UCSD-AML1 (cell line): ENCODE measurements around the gene STAC2.
A peak's percentile ranks its signal among the peaks of the same experiment; 100 is the strongest.
"Not testable (repeated sequence)": the region's sequence is repeated elsewhere in the genome, so short reads cannot be mapped to it uniquely, and the experiment has no call there.

Experiments
- DNase-seq: peaks from one replicate; lab custom pipeline; 2025; ENCODE audit not compliant: unreplicated experiment; lab: John Stamatoyannopoulos, UW

The STAC2 gene

DNA sequence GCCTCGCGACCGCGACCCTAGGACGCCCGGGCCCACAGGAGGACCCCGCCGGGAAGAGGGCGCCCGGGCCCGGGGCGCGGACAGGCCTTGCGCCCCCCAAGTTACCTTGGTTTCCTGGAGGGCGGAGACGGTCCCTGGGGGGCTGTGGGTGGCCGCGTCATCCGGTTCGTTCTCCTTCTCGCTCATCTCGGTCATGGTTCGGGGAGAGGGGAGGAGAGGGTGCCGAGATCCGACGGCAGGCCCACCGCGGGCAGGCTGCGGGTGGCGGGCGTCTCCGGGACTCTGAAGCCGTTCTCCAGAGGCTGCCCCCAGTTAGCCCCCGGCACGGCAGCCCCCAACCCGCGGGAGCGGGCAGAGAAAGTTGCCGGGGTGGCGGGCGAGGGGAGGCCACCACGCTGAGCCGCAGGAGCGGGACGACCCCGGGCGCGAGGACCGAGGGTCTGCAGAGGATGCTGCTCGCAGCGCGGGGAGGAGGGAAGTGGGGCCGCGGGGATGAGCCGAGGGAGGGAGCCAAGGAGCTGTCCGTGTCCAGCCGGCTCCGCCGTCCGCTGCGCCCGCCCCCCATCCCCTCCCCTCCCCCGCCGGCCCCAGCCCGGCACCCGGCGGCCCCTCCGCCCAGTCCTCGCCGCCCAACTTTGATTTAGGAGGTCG is at the start of gene STAC2:
TSS of gene STAC2 (minus strand) at position 638 of the 651 bp plus-strand sequence. CDS start at position 195, 443 bp downstream.
- DNase-seq: no peak

DNA sequence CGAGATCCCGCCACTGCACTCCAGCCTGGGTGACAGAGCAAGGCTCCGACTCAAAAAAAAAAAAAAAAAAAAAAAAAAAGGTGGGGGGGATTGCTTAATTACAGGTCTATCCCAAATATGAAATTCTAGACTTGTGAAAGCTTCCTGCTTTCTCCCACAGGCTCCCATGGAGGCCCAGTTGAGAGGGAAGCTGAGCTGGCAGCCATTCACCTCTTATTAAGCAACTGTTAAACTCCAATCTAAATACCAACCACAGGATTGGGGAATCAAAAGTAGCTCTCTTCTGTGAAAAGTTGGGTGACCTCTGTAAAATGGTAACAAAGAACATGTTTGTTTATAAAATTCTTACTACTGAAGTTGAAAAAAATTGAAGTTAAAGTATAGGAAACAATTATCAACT is 45.8 kb upstream of the STAC2 start:
- DNase-seq: no peak

- DNase-seq: no peak
These were observed 45.2 kb upstream of the STAC2 start for GRCh38 chr17:39270923-39271322.

GRCh38 chr17:39264119-39264518 is 38.4 kb upstream of the STAC2 start:
- DNase-seq: no peak

DNA sequence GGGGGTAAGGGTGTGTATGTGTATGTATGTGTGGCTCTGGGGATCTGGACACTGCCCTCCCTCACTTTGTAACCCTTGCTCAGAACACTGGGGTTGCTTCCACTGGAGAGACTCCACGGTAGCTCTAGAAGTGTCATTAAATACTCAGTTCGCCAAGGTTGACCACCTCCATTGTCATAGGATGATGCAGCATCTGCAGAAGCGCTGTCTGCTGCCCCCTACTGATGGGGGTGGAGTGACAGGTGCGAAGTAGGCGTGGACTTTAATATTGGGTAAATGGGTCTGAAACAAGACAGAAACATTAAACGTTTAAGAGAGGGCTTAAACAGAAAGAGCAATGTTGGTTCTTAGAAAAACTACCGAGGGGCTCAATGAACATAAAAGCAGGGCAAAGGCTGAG is 35.5 kb upstream of the STAC2 start:
- DNase-seq: no peak

DNA sequence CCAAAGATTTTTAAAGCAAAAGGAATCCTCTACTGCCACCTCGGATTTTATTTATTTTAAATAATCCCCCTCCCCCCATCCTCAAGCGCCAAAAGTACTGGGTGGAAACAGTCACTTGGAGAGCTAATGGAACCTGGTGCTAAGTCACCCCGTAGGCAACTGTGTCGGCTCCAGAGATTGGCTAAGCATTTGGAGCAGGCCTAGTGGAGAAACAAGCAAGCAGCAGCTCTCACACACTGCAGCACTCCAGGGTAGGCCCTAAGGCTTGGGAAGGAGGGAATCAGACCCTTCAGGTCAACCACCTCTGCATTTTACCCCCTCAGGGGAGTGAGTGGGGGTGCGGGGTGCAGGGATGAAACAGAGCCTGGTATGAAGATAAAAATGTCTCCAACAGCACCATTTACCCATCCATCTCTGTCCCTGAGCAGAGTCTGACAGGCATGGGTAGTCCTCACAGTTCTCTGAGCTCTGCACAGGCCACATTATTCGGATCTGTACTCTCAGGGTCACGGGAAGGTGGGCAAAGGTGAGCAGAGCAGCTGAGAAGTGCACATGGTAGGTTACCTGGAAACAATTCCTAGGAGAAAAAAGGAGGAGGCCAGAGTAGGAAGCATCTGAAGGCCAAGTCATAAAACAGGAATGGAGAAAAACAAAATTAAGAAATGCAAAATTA is 27.2 kb upstream of the STAC2 start:
- DNase-seq: no peak

DNA sequence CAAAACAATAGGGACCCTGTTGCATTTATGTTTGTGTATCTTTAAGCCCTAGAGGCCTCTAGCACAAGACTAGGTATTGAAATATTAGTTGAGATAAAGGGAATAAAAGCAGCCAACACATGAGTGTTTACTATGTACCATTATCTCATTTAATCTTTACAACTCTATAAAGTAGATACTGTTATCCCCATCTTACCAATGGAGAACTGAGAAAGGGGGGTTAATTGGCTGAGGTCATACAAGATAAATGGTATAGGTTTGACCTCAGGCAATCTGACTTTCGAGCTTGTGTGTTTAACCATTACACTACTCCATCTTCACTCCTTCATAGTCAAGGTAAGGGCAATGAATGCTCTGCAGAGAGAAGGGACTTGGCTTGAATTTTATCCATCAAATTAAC is 26.3 kb upstream of the STAC2 start:
- DNase-seq: no peak

- not testable (repeated sequence) for DNase-seq
These were observed 24.3 kb upstream of the STAC2 start for GRCh38 chr17:39250076-39250475.

GRCh38 chr17:39246274-39246673 is 20.5 kb upstream of the STAC2 start:
- no peak for DNase-seq

DNA sequence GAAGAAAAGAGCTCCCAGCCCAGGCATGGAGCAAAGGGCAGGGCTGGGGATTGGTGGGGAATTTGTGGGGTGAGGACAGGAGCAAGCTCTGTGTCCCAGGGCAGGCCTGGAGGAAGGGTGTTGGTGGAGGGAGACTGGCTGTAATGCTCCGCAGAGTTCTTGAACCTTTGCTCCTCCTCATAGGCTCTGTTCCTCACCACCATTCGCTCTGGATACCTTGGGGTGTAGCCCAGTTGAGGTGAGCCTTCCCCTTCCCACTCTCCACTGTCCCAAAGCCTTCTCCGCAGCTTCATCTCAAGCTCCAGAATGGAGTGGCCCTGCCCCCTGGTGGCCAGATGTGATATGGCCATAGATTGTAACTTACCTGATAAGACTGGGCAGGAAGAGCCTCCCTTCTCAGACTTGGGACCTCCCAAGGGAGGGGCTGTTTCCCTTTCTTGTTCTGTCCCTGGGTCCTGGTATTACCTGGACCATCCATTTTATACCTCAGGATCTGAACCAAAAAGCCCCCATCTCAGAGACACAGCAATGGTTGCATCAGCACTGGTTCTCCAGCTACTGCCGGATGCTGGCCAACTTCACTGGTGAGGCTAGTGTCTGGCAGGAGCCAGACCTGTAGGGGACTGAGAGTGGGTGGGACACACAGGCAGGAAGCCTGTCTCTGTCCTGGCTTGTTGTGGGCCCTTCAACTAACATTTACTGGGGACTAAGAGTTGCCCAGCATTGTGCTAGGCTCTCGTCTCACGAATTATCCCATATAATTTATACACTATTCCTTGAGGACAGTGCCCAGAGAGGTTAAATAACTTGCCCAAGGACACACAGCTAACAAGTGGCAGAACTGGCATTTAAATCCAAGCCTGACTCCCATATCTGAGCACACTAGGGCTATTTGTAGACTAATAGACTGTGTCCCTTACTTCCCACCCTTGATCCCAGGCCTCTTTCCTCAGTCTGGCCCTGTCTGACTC is 19.1 kb upstream of the STAC2 start:
- peak; percentile 84 for DNase-seq

DNA sequence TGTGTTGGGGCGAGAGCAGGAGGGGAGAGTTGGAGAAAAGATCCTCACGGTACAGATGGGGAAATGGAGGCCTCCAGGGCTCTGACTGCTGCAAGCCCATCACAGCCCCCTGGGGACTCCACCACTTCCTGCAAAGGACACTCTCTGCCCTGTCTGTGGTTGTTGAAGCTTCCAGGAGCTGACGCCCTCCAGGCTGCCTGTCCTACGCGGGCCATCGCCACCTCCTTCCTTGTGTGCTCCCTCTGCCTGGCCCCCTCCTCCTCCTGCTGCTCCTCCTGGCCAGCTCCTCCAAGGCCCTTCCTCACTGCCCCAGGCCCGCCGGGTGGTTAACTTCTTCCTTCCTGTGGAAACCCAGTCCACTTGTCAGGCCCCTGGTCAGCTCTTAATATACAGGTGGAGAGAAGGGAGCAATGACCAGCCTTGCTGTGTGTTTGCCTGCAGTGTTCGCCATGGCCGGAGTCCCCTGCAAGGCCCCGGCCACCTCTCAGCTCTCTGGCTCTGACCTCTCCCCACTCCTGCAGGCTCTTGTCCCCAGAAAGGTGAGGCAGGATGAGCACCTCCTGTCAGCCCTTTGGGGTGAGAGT is 18.4 kb upstream of the STAC2 start:
- DNase-seq: peak; percentile 47

GRCh38 chr17:39243155-39243554 is 17.4 kb upstream of the STAC2 start:
- no peak for DNase-seq

DNA sequence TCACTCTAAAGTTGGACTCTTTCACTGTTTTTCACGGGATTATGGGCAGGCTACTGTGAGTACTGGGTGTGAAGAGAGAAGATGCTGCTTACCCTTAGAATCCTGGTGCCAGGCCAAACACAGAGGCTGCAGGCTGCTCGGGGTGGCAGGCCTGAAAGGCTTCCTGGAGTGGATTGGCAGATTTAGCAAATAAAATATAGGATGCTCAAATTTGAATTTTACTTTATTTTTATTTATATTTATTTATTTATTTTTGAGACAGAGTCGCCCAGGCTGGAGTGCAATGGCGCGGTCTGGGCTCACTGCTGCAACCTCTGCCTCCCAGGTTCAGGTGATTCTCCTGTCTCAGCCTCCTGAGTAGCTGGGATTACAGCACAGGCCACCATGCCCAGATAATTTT is 14.9 kb upstream of the STAC2 start:
- no peak for DNase-seq

- DNase-seq: peak; percentile 53
These were observed 14.0 kb upstream of the STAC2 start for GRCh38 chr17:39239640-39240314.

DNA sequence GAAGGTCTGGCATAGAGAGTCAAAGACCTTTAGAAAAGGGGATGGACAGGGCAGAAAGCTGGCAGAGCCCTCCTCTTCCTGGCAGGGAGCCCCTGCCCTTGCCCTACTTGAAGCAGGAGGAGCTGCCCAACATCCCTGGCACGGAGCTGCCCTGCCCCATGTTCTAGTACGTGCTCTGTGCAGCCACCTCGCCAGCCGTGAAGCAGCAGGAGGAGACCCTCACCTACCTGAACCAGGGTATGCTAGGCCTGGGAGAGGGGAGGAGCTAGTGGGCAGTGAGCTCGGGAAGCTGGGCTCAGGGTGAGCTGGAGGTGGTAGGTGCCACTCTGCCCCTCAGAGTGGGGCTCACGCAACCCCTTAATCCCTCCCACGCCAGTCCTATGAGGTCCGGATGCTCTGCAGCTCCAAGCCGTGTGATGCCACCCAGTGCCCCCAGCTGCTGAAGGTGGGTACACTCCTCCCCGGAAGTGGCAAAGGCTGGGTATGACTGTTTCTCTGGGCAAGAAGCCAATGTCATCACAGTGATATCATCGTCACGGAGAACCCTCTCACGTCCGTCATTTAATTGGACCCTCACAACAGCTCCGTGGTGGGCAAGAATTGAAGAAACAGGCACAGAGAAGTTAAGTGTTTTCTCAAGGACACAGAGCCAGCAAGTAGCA is 12.7 kb upstream of the STAC2 start:
- DNase-seq: no peak

- no peak for DNase-seq
These were observed 11.8 kb upstream of the STAC2 start for GRCh38 chr17:39237586-39237985.

- no peak for DNase-seq
These were observed 11.3 kb upstream of the STAC2 start for GRCh38 chr17:39236981-39237441.

GRCh38 chr17:39236450-39236927 is 10.7 kb upstream of the STAC2 start:
- DNase-seq: no peak

- DNase-seq: peak; percentile 61
These were observed 10.1 kb upstream of the STAC2 start for GRCh38 chr17:39235555-39236449.
